ENCODE measurements around the gene DGKD.

Gene DGKD

DNA sequence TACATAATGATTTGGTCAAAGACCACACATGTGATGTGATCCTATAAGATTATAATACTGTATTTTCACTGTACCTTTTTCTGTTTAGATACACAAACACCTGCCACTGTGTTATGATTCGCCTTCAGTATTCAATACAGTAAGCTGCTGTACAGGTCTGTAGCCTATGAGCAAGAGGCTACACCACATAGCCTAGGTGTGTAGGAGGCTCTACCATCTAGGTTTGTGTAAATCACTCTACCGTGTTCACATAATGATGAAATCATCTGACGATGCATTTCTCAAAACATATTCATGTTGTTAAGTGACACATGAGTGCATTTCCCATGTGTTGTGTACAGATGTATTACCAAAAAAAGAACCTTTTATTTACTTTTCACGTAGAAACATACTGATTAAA lies 137.8 kb downstream of the DGKD start:
- DNase-seq (ENCODE audit: low read depth): peak; percentile 95
- TF ChIP-seq, protein P1, sequence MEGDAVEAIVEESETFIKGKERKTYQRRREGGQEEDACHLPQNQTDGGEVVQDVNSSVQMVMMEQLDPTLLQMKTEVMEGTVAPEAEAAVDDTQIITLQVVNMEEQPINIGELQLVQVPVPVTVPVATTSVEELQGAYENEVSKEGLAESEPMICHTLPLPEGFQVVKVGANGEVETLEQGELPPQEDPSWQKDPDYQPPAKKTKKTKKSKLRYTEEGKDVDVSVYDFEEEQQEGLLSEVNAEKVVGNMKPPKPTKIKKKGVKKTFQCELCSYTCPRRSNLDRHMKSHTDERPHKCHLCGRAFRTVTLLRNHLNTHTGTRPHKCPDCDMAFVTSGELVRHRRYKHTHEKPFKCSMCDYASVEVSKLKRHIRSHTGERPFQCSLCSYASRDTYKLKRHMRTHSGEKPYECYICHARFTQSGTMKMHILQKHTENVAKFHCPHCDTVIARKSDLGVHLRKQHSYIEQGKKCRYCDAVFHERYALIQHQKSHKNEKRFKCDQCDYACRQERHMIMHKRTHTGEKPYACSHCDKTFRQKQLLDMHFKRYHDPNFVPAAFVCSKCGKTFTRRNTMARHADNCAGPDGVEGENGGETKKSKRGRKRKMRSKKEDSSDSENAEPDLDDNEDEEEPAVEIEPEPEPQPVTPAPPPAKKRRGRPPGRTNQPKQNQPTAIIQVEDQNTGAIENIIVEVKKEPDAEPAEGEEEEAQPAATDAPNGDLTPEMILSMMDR (IDR thresholded peaks at IDR 0.05; ENCODE audit: insufficient read depth, low read depth, low read length, missing control alignments): no peak

DNA sequence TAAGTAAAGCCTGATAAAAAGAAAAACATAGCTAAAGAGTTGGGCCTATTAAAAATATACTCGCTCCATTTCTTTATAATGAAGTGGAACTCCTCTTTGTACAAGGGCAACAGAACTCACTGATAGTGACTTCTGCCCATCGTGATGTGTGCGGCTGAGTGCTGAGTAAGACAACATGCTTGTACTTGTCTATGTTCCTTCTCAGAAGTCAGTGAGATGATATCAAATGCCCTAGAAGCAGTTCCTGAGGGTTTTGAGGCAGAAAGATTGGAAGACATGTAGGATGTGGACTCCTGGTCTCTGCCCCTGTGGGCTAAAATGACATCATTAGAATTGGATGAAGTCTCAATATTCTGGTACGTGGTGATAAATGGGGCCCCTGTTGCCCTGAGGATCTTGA lies 138.5 kb downstream of the DGKD start:
- no peak overlapping the region for H3K4me3 ChIP-seq (ENCODE audit: low read length)
- DNase-seq (ENCODE audit: low read depth): peak; percentile 94
- TF ChIP-seq, protein P1 (IDR thresholded peaks at IDR 0.05; ENCODE audit: insufficient read depth, low read depth, low read length, missing control alignments): no peak

More for the DNA sequence above, 137.8 kb downstream of the DGKD start:
- H3K4me3 ChIP-seq (ENCODE audit: low read length): no peak overlapping the region

DNA sequence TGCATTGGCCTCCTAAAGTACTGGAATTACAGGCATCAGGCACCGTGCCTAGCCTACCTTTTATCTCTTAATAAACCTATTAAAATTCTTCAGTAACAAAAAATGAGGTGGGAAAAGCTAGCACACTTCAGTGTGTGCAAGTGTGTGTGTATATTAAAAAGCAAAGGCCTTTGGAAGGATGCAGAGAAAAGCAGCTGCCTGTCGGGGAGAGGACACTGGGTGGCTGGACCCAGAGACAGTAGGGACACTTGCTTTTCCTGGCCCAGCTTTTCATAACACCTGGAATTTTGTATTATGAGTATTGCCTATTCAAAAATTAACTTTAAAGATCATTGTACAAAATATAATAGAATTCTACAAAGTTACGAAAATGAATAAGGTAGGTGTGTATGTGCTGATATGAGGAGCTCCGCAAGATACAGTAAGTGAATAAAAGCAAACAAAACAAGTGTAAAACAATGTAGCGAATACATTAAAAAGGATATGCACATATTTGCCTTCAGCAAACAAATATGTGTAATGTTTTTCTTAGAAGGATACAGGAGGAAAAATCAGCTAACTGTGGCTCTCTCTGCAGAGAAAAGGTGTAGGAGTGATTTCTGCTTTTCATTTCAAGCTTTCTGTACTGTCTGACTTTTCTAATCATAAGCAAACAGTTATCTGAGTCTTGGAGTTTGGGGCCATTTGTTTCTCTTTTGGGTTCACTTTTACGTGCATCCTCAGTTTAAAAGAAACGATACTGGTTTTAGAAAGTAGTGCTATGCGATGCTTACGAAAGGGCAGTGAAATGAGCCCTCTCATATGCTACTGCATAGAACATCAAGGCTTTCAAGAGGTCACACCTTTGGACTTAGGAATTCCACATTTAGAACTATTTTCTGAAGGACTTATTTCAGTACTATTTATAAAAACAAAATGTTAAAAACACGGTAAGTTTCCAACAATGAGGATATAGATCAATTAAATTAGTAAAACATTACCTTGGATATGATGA lies 141.5 kb downstream of the DGKD start:
- TF ChIP-seq, protein P1 (IDR thresholded peaks at IDR 0.05; ENCODE audit: insufficient read depth, low read depth, low read length, missing control alignments): no peak

DNA sequence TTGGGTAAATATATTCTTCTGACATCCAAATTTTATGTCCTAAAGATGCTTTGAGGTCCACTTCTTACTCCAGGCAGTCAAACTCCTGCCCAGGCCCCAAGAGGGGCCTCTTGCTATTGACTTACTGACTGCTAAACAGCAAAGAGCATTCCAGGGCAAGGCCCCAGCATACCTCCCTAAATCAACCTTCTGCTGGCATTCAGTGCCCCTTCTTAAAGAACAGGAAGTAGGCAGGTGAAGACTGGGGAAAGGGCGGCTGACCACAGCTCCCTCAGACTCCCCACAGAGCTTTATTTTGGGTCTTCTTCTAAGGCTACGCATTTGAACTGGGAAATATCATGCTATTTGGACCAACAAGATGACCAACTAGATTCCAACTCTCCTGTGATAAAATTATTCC lies 143.4 kb downstream of the DGKD start:
- TF ChIP-seq, protein P1 (IDR thresholded peaks at IDR 0.05; ENCODE audit: insufficient read depth, low read depth, low read length, missing control alignments): no peak
- no peak for DNase-seq (ENCODE audit: low read depth)
- H3K4me3 ChIP-seq (ENCODE audit: low read length): no peak overlapping the region

More for the DNA sequence above, 141.5 kb downstream of the DGKD start:
- H3K4me3 ChIP-seq (ENCODE audit: low read length): no peak overlapping the region
- DNase-seq (ENCODE audit: low read depth): no peak

DNA sequence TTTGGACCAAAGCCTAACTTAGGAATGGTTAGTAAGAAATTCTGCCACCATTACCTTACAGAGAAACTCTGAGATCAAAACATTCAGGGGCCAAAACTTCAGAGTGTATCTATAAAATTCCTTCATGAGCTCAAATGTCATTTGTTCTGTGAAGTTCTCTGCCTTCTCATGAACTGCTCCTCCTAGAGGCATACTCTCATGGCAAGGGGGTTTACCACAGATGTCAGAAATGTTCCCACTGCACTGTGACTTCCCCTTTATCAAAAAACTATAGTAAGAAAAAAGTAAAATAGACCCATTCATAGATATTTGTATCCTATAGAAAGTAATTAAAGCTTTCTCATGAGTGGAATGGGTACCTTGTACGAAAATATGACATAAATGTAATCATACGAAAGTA lies 143.8 kb downstream of the DGKD start:
- TF ChIP-seq, protein P1 (IDR thresholded peaks at IDR 0.05; ENCODE audit: insufficient read depth, low read depth, low read length, missing control alignments): no peak
- no peak overlapping the region for H3K4me3 ChIP-seq (ENCODE audit: low read length)
- no peak for DNase-seq (ENCODE audit: low read depth)

DNA sequence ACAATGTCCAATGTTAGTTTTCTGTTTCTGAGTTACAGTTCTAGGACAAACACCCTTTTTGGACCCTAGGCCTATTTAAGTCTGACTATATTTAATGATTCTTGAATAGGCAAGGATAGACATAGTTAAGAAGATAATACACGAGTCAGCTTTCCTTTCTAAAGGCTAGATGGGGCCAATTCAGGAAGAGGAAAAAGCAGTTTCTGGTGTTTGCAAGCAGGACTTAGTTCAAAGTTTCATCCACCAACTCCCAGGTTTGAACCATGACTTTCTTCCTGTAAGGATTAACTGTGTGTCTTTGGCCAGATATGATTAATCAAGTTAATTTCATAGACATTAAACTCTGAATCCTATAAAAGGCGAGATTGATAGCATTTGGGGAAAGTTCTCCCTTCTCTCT lies 145.6 kb downstream of the DGKD start:
- TF ChIP-seq, protein P1 (IDR thresholded peaks at IDR 0.05; ENCODE audit: insufficient read depth, low read depth, low read length, missing control alignments): no peak
- no peak overlapping the region for H3K4me3 ChIP-seq (ENCODE audit: low read length)
- DNase-seq (ENCODE audit: low read depth): no peak
